GM18507 (cell line): ENCODE measurements around the gene ZSWIM4.

Experiments used
- DNase-seq: peaks from one replicate; pipeline ENCODE4 v3.0.0; 2011; ENCODE audit warnings: low read depth; ENCODE audit not compliant: insufficient read length; ENCODE audit errors: extremely low spot score
- FAIRE-seq: peaks from 2 replicates; lab custom pipeline; 2011; peaks lifted over from hg19 to GRCh38; lab: Jason Lieb, UNC

ZSWIM4 gene

GRCh38 chr19:13804830-13805683 lies 9.8 kb downstream of the ZSWIM4 start:
- DNase-seq (no peak), FAIRE-seq (no peak)

GRCh38 chr19:13806728-13807127 lies 11.5 kb downstream of the ZSWIM4 start:
- FAIRE-seq: no peak
- DNase-seq: no peak

GRCh38 chr19:13807421-13808021 lies 12.3 kb downstream of the ZSWIM4 start:
- no peak for FAIRE-seq

GRCh38 chr19:13808856-13809255 lies 13.6 kb downstream of the ZSWIM4 start:
- FAIRE-seq (no peak), DNase-seq (no peak)

More at GRCh38 chr19:13807421-13808021, 12.3 kb downstream of the ZSWIM4 start:
- no peak for DNase-seq

- DNase-seq (no peak), FAIRE-seq (no peak)
Measured at GRCh38 chr19:13812544-13812943, 17.3 kb downstream of the ZSWIM4 start.

GRCh38 chr19:13813147-13813546 lies 17.9 kb downstream of the ZSWIM4 start:
- no peak for FAIRE-seq
- DNase-seq: no peak

GRCh38 chr19:13814550-13814949 lies 19.3 kb downstream of the ZSWIM4 start:
- FAIRE-seq: no peak
- no peak for DNase-seq

- FAIRE-seq: no peak
- DNase-seq: no peak
Measured at GRCh38 chr19:13817018-13817614, 21.9 kb downstream of the ZSWIM4 start.

- FAIRE-seq (no peak), DNase-seq (no peak)
Measured at GRCh38 chr19:13817615-13818371, 22.6 kb downstream of the ZSWIM4 start.

- FAIRE-seq (no peak), DNase-seq (no peak)
Measured at GRCh38 chr19:13819238-13819637, 24.0 kb downstream of the ZSWIM4 start.

- no peak for FAIRE-seq
- DNase-seq: no peak
Measured at GRCh38 chr19:13821292-13821691, 26.0 kb downstream of the ZSWIM4 start.

- FAIRE-seq (no peak), DNase-seq (no peak)
Measured at GRCh38 chr19:13823256-13823655, 28.0 kb downstream of the ZSWIM4 start.

GRCh38 chr19:13823901-13824300 lies 28.7 kb downstream of the ZSWIM4 start:
- no peak for DNase-seq
- no peak for FAIRE-seq

- no peak for FAIRE-seq
- DNase-seq: no peak
Measured at GRCh38 chr19:13824703-13825102, 29.5 kb downstream of the ZSWIM4 start.

- FAIRE-seq: no peak
Measured at GRCh38 chr19:13825489-13826441, 30.5 kb downstream of the ZSWIM4 start.

GRCh38 chr19:13826652-13827235 lies 31.5 kb downstream of the ZSWIM4 start:
- no peak for DNase-seq
- no peak for FAIRE-seq

More at GRCh38 chr19:13825489-13826441, 30.5 kb downstream of the ZSWIM4 start:
- DNase-seq: no peak

GRCh38 chr19:13827656-13828055 lies 32.4 kb downstream of the ZSWIM4 start:
- no peak for DNase-seq
- FAIRE-seq: no peak

- DNase-seq (no peak), FAIRE-seq (no peak)
Measured at GRCh38 chr19:13830114-13830740, 35.0 kb downstream of the ZSWIM4 start.
